A673 (cell line): Measurements from ENCODE around the gene ITM2B. TPM values are rescaled to one million over a fixed set of nuclear protein-coding genes. Genes with fewer than 3 reads are reported as not detected.

Source experiments
- BruUV-seq: library from RNA; stranded (reverse); fragments of 400-500 nt; replicated peaks from 2 replicates; lab custom pipeline; 2021; lab: Mats Ljungman, UMichigan
- CTCF ChIA-PET: fragments of 300-600 bp; sonication (Branson Sonifier 250); formaldehyde crosslinking; loops from one replicate; lab custom pipeline; 2022; ENCODE audit warnings: antibody characterized with exemption; lab: Charles Lee
- POLR2A ChIA-PET: fragments of 300-600 bp; sonication (Branson Sonifier 250); formaldehyde crosslinking; loops from one replicate; lab custom pipeline; 2022; ENCODE audit warnings: antibody characterized with exemption; ENCODE audit not compliant: low non-redundant PET; lab: Charles Lee
- DNase-seq: peaks from one replicate; pipeline ENCODE4 v3.0.0-alpha.2; 2015; ENCODE audit warnings: low spot score
- H3K27ac ChIP-seq: fragments of 200-600 bp; sonication (generic); 2 replicates; pipeline ENCODE4 v1.5.1; 2016; ENCODE audit warnings: mixed run types, low read depth, mild to moderate bottlenecking, mixed read lengths, antibody characterized with exemption, low read length; ENCODE audit not compliant: poor library complexity, severe bottlenecking
- H3K27me3 ChIP-seq: fragments of 200-600 bp; sonication (generic); replicated peaks from 2 replicates; pipeline ENCODE4 v1.6.1; 2017; ENCODE audit warnings: mixed run types, low read depth, mild to moderate bottlenecking, mixed read lengths, antibody characterized with exemption, low read length; ENCODE audit not compliant: insufficient read depth, poor library complexity
- H3K36me3 ChIP-seq: fragments of 200-600 bp; sonication (generic); 2 replicates; pipeline ENCODE4 v1.6.1; 2016; ENCODE audit warnings: mixed run types, mild to moderate bottlenecking, mixed read lengths, antibody characterized with exemption, low read length; ENCODE audit not compliant: insufficient read depth, poor library complexity, severe bottlenecking
- H3K4me1 ChIP-seq: fragments of 200-600 bp; sonication (generic); 2 replicates; pipeline ENCODE4 v1.6.1; 2017; ENCODE audit warnings: mixed run types, mild to moderate bottlenecking, mixed read lengths, antibody characterized with exemption, low read length; ENCODE audit not compliant: insufficient read depth, poor library complexity, severe bottlenecking
- H3K4me3 ChIP-seq: fragments of 200-600 bp; sonication (generic); 2 replicates; pipeline ENCODE4 v1.5.1; 2016; ENCODE audit warnings: low read depth, mixed run types, mild to moderate bottlenecking, mixed read lengths, low read length; ENCODE audit not compliant: poor library complexity, severe bottlenecking
- H3K9me3 ChIP-seq: fragments of 200-600 bp; sonication (generic); 2 replicates; pipeline ENCODE4 v1.6.1; 2016; ENCODE audit warnings: mixed run types, low read depth, mild to moderate bottlenecking, mixed read lengths, antibody characterized with exemption, low read length; ENCODE audit not compliant: poor library complexity, severe bottlenecking
- CTCF ChIP-seq: fragments of 300-800, 200-600 bp; sonication (generic); conservative IDR thresholded peaks from 2 replicates; pipeline ENCODE4 v1.5.1; 2017; ENCODE audit warnings: low read depth, mild to moderate bottlenecking, antibody characterized with exemption, low read length, moderate library complexity, mixed read lengths
- EZH2 ChIP-seq: fragments of 200-600 bp; sonication (generic); IDR thresholded peaks from 2 replicates; pipeline ENCODE4 v1.6.1; 2017; ENCODE audit warnings: borderline replicate concordance, low read depth, mild to moderate bottlenecking, mixed read lengths, antibody characterized with exemption, low read length; ENCODE audit not compliant: poor library complexity, severe bottlenecking
- intact Hi-C: fragments of 100-400 bp; cut with micrococcal nuclease; formaldehyde crosslinking; loops from one replicate; pipeline ENCODE4 v1.10.0; 2022; ENCODE audit not compliant: unreplicated experiment
- total RNA-seq: library from RNA; stranded (reverse); gene quantifications from 2 replicates; pipeline ENCODE4 v1.2.3, GENCODE V29; 2021

Gene ITM2B
- total RNA-seq, 1 experiment from 2014 or later, result 190 TPM

DNA sequence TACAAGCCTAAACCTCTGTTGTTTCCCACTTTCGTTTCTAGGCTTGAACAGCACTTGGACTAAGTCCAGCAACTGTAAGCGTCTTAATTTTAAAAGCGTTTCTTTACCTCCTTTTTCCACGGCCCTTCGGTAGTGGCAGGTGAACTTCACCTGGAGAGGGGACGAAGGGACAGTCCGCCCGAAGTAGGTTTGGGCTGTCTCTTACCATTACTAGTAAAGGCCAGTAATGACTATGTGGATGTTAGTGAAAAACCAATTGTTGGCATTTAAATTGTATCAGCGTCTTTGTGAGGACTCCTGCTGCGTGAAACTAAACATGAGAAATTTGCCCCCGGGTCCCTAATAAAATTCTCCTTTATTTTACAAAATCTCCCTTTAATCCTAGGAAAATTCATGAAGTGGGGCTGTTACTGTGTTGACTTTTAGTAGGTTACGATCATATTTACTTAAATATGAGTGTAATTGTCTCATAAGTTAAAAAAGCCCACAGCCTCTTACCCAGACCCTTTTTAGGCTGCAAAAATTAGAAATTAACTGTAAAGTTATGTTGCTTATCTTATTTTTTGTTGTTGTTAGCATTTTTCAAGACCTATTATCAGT is 983 bp downstream of the ITM2B start:
- peaks cover under 1% of the 10 kb centered on the region for H3K36me3 ChIP-seq
- TF ChIP-seq CTCF (no peak), EZH2 (no peak)
- intact Hi-C loops, result loop anchor here (10.0 kb wide), 1 partner anchor 341 kb away; no protein-coding TSS in a partner anchor
- DNase-seq, result no peak
- TSS peak; percentile 42 for BruUV-seq
- H3K27me3 ChIP-seq, result no peaks in the 10 kb centered on the region
- H3K4me3 ChIP-seq, result peak overlapping the region; percentile 98
- H3K27ac ChIP-seq, result peak overlapping the region; percentile 97
- H3K9me3 ChIP-seq, result no peaks in the 10 kb centered on the region
- ChIA-PET CTCF (no interaction called here), POLR2A (no interaction called here)
- H3K4me1 ChIP-seq, result peaks cover 31% of the 10 kb centered on the region

GRCh38 chr13:48234566-48235340 is 1.7 kb downstream of the ITM2B start:
- CTCF ChIA-PET, result no interaction called here
- H3K4me3 ChIP-seq, result peak overlapping the region; percentile 98
- peak overlapping the region; percentile 97 for H3K27ac ChIP-seq

More at GRCh38 chr13:48234566-48235340, 1.7 kb downstream of the ITM2B start:
- intact Hi-C loops, result loop anchor here (5.0 to 10.0 kb wide), 2 partner anchors 107 to 340 kb away; no protein-coding TSS in a partner anchor
- Histone ChIP-seq H3K36me3 (peaks cover 5% of the 10 kb centered on the region), H3K4me1 (peaks cover 31% of the 10 kb centered on the region), H3K9me3 (no peaks in the 10 kb centered on the region), H3K27me3 (no peaks in the 10 kb centered on the region)
- TF ChIP-seq CTCF, result no peak
- TF ChIP-seq EZH2, result no peak
- BruUV-seq, result no TSS peak
- POLR2A ChIA-PET, result no interaction called here
- peak; percentile 33 for DNase-seq
